SHP77 (cell line): ENCODE data around the gene MYRF.

ENCODE experiments used
- DNase-seq, 2 experiments: peaks; one replicate each; lab custom pipeline; 2025; lab: John Stamatoyannopoulos, UW

Gene MYRF

GRCh38 chr11:61817471-61818202 lies 65.2 kb downstream of the MYRF start:
- DNase-seq: no peak

GRCh38 chr11:61820174-61820573 lies 67.7 kb downstream of the MYRF start:
- no peak for DNase-seq

GRCh38 chr11:61826930-61827570 lies 74.6 kb downstream of the MYRF start:
- DNase-seq: no peak

- DNase-seq: peak; percentile 93 to 97
Measured at GRCh38 chr11:61827571-61828378, 75.3 kb downstream of the MYRF start, which contains the start of gene FADS2. Gene FADS2, plus strand, starts transcription at chr11:61828300. Its CDS starts 91 bp downstream, at chr11:61828391.

GRCh38 chr11:61828379-61828628 lies 75.9 kb downstream of the MYRF start:
- DNase-seq: no peak

GRCh38 chr11:61828629-61829407 lies 76.4 kb downstream of the MYRF start:
- DNase-seq: peak in 1 of 2 experiments; percentile 15

- no peak for DNase-seq
Measured at GRCh38 chr11:61829806-61830205, 77.4 kb downstream of the MYRF start.

GRCh38 chr11:61830237-61831105 lies 78.0 kb downstream of the MYRF start:
- no peak for DNase-seq

GRCh38 chr11:61832207-61832606 lies 79.8 kb downstream of the MYRF start:
- no peak for DNase-seq

GRCh38 chr11:61832754-61833153 lies 80.3 kb downstream of the MYRF start:
- DNase-seq: no peak

GRCh38 chr11:61833471-61833870 lies 81.0 kb downstream of the MYRF start:
- no peak for DNase-seq

GRCh38 chr11:61833926-61834277 lies 81.5 kb downstream of the MYRF start:
- no peak for DNase-seq

- peak in 1 of 2 experiments; percentile 44 for DNase-seq
Measured at GRCh38 chr11:61834278-61835048, 82.0 kb downstream of the MYRF start.

- DNase-seq: no peak
Measured at GRCh38 chr11:61836193-61836592, 83.8 kb downstream of the MYRF start.

- DNase-seq: no peak
Measured at GRCh38 chr11:61837411-61838005, 85.1 kb downstream of the MYRF start.
